Epithelial cell of proximal tubule (primary cell): ENCODE data around the gene PRMT2. TPM values are rescaled to one million over a fixed set of nuclear protein-coding genes. Genes with fewer than 3 reads are reported as not detected.

ENCODE experiments used
- DNase-seq: peaks from one replicate; pipeline ENCODE4 v3.0.0-alpha.2; 2011; ENCODE audit warnings: low read depth
- H3K4me3 ChIP-seq: 2 replicates; pipeline ENCODE4 v1.5.1; 2011; ENCODE audit warnings: low read depth, mild to moderate bottlenecking, low read length
- CTCF ChIP-seq: conservative IDR thresholded peaks from 2 replicates; pipeline ENCODE4 v1.5.1; 2012; ENCODE audit warnings: low read depth, mild to moderate bottlenecking, low read length
- total RNA-seq: library from RNA; depleted of rRNA; stranded (reverse); fragments of >200 nt; gene quantifications from 2 replicates; pipeline ENCODE4 v1.2.3, GENCODE V29; 2015

The PRMT2 gene
- total RNA-seq, 1 donor from 2014 or later, result 98.8 TPM

DNA sequence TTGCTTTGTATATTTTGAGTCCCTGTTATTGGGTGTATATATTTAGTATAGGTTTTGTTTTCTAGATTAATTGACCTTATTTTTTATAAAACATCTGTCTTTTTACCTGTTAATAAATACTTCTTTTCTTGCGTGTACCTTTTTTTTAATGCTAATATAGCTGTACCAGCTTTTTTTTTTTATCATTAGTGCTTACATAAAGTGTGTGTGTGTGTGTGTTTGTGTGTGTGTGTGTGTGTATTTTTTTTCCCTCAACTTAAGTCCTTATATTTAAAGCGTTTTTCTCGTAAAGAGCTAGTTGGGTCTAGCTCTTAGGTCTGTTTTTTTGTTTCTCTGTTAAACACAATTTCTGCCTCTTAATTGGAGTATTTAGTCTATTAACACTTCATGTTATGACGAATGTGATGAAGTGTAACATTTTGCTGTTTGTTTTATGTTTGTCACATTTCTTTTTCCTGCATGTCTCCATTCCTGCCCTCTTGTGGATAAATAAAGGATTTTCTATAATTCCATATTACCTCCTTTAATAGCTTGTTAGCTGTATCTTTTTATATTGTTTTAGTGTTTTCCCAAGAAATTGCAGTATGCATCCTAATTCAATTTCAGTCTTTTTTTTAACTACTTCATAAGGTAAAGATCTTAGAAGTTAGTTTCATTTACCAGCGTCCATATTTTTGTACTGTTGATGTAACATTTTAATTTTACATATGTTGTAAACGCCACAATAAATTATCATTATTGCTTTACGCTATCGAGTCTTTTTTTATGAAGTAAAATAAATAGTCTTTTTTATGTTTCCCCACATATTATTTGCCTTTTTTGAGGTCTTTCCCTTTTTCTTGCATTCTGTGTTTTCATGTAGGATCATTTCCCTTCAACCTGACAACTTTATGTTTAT is 4.3 kb downstream of the PRMT2 start:
- TF ChIP-seq CTCF, result peak; percentile 43
- no peak overlapping the region for H3K4me3 ChIP-seq
- DNase-seq, result no peak

- TF ChIP-seq CTCF, result no peak
- H3K4me3 ChIP-seq, result no peak overlapping the region
- DNase-seq, result no peak
Measured at GRCh38 chr21:46641656-46642055, 6.2 kb downstream of the PRMT2 start.

DNA sequence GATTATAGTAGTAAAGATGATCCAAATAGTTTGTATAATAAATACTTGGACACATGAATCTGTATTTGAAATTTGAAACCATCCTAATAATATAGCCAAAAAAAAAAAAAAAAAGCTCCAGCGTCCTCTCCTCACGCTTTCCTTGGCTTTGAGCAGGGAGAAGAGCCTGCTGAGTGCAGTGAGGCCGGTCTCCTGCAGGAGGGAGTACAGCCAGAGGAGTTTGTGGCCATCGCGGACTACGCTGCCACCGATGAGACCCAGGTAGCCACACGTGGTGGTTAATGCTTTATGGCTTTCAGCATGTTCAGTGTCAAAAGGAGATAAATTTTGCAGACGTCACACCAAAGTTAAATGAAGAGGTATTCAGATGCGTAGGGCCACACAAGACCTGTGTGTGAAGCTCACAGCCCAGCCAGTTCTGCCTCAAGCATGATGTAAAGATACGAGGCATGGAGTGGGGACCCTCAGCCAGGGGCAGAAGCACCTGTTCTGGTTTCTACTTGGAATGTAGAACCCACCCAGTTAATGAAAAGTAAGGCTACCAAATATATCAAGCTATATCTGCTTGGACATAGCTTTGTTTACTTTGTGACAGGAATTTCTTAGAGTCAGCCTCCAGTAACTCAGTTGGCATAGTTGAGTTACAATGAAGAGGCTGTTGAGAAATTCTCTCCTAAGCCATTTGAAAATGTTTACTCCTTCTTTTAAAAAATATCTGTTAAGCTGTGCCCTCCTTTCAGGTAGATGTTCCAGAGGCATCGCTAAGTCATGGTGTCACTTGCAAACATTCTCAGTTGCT is 8.1 kb downstream of the PRMT2 start:
- no peak for TF ChIP-seq CTCF
- no peak for DNase-seq
- H3K4me3 ChIP-seq, result no peak overlapping the region

DNA sequence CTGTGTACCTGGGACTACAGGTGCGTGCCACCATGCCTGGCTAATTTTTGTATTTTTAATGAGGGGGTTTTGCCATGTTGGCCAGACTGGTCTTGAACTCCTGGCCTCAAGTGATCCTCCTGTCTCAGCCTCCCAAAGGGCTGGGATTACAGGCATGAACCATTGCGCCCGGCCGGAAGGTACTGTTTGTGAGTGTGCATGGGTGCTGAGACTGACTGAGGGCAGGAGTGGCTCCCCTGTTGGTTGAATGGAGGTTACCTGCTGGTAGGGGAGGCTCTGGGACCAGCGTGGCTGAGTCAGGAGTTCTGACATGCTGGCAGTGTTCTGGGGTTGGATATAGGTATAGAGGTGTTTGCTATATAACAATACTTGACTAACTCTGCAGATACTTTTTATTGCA is 10.4 kb downstream of the PRMT2 start:
- DNase-seq, result no peak
- no peak for TF ChIP-seq CTCF
- H3K4me3 ChIP-seq, result no peak overlapping the region

DNA sequence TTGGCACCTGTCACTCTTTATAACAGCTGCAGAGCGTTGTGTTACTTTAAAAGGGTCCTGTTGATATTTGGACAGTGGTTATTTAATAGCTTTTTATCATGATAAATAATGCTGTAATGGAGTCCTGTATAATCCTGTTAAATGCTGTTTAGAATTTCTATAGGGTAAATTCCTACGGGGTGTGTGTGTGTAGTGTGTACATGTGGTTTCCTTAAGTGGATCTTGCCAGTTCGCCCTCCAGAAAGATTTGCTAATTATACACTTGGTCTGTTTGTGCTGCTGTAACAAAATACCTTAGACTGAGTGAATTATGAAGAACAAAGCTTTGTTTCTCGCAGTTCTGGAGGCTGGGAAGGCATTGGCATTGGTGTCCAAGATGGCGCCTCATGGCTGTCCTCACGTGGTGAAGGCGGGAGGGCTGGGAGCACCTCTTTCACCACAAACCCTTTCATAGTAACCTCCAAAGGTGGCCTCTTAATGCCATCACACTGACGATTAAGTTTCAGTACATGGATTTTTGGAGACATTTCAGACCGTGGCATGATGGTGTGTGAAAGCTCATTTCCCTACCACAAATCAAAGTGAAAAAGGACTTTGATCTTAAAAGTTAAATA is 11.2 kb downstream of the PRMT2 start:
- DNase-seq, result no peak
- no peak overlapping the region for H3K4me3 ChIP-seq
- TF ChIP-seq CTCF, result no peak

- DNase-seq, result no peak
- no peak overlapping the region for H3K4me3 ChIP-seq
- TF ChIP-seq CTCF, result no peak
Measured at GRCh38 chr21:46648539-46648938, 13.1 kb downstream of the PRMT2 start.
